Gastroesophageal sphincter (tissue), 3 donors: ENCODE results near the gene TAB2.

Experiments
- POLR2AphosphoS5 ChIP-seq: sonication (generic); formaldehyde crosslinking; IDR thresholded peaks from one replicate; pipeline ENCODE4 v1.6.1; 2017; ENCODE audit warnings: antibody characterized with exemption
- TF ChIP-seq, protein P1 (sequence below), 4 experiments: fragments of 200-600 bp in 2 of 4; fragments of 450-650 bp in 2 of 4; sonication (generic) in 1 of 4; IDR thresholded peaks; one replicate each; pipeline ENCODE4 v1.5.1; 2017 to 2019; ENCODE audit warnings: antibody characterized with exemption in 4 of 4, mild to moderate bottlenecking in 2 of 4, moderate library complexity in 2 of 4

GRCh38 chr6:149385998-149386646 is 68.6 kb downstream of the TAB2 start:
- TF ChIP-seq, protein P1, sequence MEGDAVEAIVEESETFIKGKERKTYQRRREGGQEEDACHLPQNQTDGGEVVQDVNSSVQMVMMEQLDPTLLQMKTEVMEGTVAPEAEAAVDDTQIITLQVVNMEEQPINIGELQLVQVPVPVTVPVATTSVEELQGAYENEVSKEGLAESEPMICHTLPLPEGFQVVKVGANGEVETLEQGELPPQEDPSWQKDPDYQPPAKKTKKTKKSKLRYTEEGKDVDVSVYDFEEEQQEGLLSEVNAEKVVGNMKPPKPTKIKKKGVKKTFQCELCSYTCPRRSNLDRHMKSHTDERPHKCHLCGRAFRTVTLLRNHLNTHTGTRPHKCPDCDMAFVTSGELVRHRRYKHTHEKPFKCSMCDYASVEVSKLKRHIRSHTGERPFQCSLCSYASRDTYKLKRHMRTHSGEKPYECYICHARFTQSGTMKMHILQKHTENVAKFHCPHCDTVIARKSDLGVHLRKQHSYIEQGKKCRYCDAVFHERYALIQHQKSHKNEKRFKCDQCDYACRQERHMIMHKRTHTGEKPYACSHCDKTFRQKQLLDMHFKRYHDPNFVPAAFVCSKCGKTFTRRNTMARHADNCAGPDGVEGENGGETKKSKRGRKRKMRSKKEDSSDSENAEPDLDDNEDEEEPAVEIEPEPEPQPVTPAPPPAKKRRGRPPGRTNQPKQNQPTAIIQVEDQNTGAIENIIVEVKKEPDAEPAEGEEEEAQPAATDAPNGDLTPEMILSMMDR (IDR thresholded peaks at IDR 0.05) = no peak
- no peak for TF ChIP-seq POLR2AphosphoS5
